ENCODE data around the gene ARPP21.
"Not testable (repeated sequence)": the region's sequence is repeated elsewhere in the genome, so short reads cannot be mapped to it uniquely, and the experiment has no call there.

The ARPP21 gene

GRCh38 chr3:35780800-35781199, 141.5 kb downstream of the ARPP21 start:
- no peak for DNase-seq (ENCODE audit: low spot score)

GRCh38 chr3:35781558-35781957, 142.2 kb downstream of the ARPP21 start:
- no peak for DNase-seq (ENCODE audit: low spot score)

- DNase-seq (ENCODE audit: low spot score) = no peak
Measured at GRCh38 chr3:35782355-35782754, 143.0 kb downstream of the ARPP21 start.

DNA sequence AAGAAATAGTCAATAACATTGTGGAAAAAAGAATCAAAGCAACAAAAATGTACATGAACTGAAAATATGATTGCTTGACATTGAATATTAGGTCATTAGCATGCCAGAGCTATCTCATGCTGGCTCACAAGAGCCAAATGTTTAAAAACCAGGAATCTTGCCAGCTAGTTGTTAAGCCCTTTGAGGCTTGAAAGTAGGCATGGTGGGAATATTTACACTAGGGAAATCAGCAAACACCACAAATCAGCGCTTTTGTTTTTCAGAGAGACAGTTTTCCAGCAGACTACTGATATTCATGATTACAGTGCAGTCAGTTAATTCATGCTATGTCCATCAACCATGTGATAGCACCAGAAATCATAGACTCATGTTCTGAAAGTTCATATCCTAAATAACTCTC, 144.8 kb downstream of the ARPP21 start:
- no peak for DNase-seq (ENCODE audit: low spot score)

DNA sequence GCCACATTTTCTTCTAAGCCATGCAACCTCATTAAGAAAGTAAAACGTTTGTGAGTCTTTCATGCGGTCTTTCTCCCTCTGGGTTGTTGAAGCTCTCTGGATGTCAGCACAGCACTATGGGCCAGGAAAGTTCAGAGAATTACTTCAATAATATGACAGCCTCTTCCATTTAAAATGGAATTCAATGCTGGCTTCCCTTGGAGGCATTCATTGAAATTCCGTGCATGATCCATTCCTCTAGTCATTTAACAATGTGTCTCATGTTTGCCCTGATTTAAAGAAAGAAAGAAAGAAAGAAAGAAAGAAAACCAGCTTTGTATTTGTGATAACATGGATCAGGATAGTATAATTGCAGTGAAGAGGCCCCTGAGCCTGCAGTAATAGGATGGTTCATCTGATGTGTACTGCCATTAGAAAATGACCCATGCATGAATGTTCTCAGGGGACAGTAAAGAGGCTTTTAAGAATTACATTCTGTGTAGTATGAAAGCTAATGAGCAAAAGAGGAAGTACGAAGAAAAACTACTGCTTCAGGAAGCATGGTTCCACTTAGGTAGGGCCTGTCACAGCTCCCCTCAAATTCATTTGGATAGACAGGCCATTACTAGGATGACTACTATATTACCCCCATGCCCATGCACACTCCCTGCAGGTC, 146.0 kb downstream of the ARPP21 start:
- no peak for DNase-seq (ENCODE audit: low spot score)

DNA sequence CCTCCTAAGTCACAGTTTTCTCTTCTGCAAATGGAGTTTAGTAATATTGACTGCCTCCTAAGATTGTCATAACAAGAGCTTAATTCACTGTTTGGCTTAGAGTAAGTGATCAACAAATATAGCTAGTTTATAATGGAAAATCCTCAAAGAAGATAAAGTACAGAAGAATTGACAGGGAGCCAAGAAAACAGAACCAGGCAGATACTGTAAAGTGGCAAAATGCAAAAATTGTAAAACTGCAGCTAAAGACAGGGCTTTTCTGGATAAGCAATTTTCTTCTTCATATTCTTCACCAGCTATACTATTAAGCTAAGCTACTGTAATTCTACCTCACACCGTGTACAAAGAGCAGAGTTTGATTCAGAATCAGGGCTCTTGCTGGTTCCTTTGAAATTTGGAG, 148.6 kb downstream of the ARPP21 start:
- DNase-seq (ENCODE audit: low spot score) = no peak

- DNase-seq (ENCODE audit: low spot score) = peak; percentile 54
Measured at GRCh38 chr3:35789042-35789831, 149.9 kb downstream of the ARPP21 start.

- DNase-seq (ENCODE audit: low spot score) = peak; percentile 50
Measured at GRCh38 chr3:35790764-35791163, 151.4 kb downstream of the ARPP21 start.

- DNase-seq (ENCODE audit: low spot score) = no peak
Measured at GRCh38 chr3:35793667-35794066, 154.3 kb downstream of the ARPP21 start.

DNA sequence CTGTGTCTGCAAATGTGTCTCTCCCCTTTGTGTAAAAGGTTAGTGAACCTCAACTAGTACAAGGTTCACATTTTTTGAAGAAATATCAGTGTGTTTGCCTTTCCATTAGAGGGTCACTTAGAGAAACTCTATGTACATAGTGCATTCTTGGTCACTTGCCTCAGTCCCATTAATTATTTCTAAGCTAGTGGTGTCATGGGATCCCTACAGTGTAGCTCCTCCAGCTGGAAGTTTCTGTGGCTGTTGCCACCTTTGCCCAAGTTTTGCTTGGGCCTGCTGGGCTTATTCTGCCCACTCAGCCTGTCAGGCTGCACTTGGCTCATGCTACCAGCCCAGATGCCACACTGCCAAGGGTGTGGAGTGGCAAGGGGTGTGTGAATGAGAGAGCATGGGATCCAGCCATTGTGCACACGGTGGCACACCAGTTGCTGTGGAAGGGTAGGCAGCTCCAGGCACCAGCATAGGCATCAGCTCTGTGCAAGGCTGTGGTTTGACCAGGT, 161.7 kb downstream of the ARPP21 start:
- DNase-seq (ENCODE audit: low spot score) = no peak

DNA sequence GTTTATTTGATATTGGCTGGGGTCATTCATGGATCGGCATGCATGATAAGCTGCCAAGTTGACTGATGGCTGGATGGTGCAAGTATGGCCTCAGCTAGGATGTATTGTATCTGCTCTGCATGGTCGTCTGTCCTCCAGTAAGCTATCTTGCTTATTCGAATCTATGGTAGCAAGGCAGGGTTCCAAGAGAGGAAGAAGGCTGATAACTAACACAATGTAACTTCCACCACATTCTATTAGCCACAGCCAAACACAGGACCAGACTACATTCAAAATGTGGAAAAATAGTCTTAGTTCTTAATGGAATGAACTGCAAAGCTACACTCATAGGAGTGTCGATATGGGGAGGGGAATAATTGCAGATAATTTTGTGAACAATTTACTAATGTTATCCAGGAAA, 175.2 kb downstream of the ARPP21 start:
- DNase-seq (ENCODE audit: low spot score) = no peak

GRCh38 chr3:35815796-35816195, 176.5 kb downstream of the ARPP21 start:
- DNase-seq (ENCODE audit: low spot score) = not testable (repeated sequence)

GRCh38 chr3:35817216-35817615, 177.9 kb downstream of the ARPP21 start:
- no peak for DNase-seq (ENCODE audit: low spot score)

DNA sequence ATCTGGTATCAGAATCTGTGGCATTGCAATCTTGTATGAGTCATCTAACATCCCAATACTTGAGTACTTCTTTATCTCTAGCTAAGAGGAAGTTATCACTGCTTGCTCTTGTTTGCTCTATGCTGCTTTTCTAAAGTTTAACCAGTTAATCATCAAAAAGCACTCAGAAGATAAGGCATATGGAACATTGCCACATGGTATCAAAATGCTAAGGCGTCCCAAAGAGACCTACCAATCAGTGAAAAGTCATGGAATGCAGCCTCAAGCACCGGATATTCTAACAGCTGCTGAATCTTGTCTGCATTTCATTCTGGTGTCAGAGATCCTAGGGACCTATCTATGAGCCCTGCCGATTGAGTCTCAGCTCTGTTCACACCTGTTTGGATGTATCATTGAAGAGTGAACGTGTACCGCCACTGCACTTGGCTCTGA, 192.8 kb downstream of the ARPP21 start:
- no peak for DNase-seq (ENCODE audit: low spot score)
